Measurements from ENCODE around the gene MYH3. TPM values are rescaled to one million over a fixed set of nuclear protein-coding genes. Genes with fewer than 3 reads are reported as not detected.

Gene MYH3
- total and polyA plus RNA-seq, 7 donors = 1.9 to 261 (median 5.8) TPM

GRCh38 chr17:10579270-10579669 is 77.8 kb downstream of the MYH3 start:
- H3K4me1 ChIP-seq = peaks cover 15% of the 10 kb centered on the region
- no peaks in the 10 kb centered on the region for H3K9me3 ChIP-seq
- DNase-seq (no peak), ATAC-seq (peak in 3 of 4 donors; percentile 38 to 75 (median 51))
- WGBS, 3 donors = 31 to 60% (median 43%) methylated on average over 2 of the region's 2 CpGs
- H3K36me3 ChIP-seq (ENCODE audit: insufficient read depth in 1 of 2, low read depth in 1 of 2) = no peaks in the 10 kb centered on the region
- TF ChIP-seq, protein P1, sequence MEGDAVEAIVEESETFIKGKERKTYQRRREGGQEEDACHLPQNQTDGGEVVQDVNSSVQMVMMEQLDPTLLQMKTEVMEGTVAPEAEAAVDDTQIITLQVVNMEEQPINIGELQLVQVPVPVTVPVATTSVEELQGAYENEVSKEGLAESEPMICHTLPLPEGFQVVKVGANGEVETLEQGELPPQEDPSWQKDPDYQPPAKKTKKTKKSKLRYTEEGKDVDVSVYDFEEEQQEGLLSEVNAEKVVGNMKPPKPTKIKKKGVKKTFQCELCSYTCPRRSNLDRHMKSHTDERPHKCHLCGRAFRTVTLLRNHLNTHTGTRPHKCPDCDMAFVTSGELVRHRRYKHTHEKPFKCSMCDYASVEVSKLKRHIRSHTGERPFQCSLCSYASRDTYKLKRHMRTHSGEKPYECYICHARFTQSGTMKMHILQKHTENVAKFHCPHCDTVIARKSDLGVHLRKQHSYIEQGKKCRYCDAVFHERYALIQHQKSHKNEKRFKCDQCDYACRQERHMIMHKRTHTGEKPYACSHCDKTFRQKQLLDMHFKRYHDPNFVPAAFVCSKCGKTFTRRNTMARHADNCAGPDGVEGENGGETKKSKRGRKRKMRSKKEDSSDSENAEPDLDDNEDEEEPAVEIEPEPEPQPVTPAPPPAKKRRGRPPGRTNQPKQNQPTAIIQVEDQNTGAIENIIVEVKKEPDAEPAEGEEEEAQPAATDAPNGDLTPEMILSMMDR (IDR thresholded peaks at IDR 0.05) = no peak
- H3K27ac ChIP-seq = peak overlapping the region; percentile 83
- peaks cover 0 to 5% (median 0%) of the 10 kb centered on the region in 3 donors for H3K27me3 ChIP-seq (ENCODE audit: insufficient read depth in 3 of 3, low read length in 2 of 3)
- H3K4me3 ChIP-seq = peak overlapping the region; percentile 8
- intact Hi-C loops (cut with DNase I) = no loop called here

Other genes starting within 250 kb of the MYH3 start
- gene MYH8, start 235.4 kb downstream of the MYH3 start, total RNA-seq = 10 to 100 TPM in 1 of 4 donors, 1 to 10 TPM in 2, under 1 TPM in 1; 0.32 to 17.3 (median 5.1) TPM
- under 1 TPM; 0.21 to 0.34 (median 0.33) TPM for gene MYH8, start 235.4 kb downstream of the MYH3 start, polyA plus RNA-seq
- gene MYH4, start 187.8 kb downstream of the MYH3 start, total RNA-seq = under 1 TPM; 0.18 to 0.54 (median 0.37) TPM
- gene MYH4, start 187.8 kb downstream of the MYH3 start, polyA plus RNA-seq = under 1 TPM in 2 of 3 donors, not detected in 1; 0.06 to 0.18 TPM
- 1,000 to 10,000 TPM in 2 of 4 donors, 100 to 1,000 TPM in 2; 166 to 3,329 (median 1,836) TPM for gene MYH1, start 138.8 kb downstream of the MYH3 start, total RNA-seq
- gene MYH1, start 138.8 kb downstream of the MYH3 start, polyA plus RNA-seq = 1,000 to 10,000 TPM in 2 of 3 donors, 10 to 100 TPM in 1; 61.5 to 1,446 (median 1,180) TPM
- over 10,000 TPM in 1 of 4 donors, 1,000 to 10,000 TPM in 3; 1,903 to 20,190 (median 5,841) TPM for gene MYH2, start 107.7 kb downstream of the MYH3 start, total RNA-seq
- gene MYH2, start 107.7 kb downstream of the MYH3 start, polyA plus RNA-seq = 100 to 1,000 TPM; 263 to 809 (median 306) TPM
- 10 to 100 TPM; 25.9 to 36.1 (median 27.5) TPM for gene SCO1, start 40.2 kb upstream of the MYH3 start, total RNA-seq
- 10 to 100 TPM; 17.5 to 38.9 (median 28.6) TPM for gene SCO1, start 40.2 kb upstream of the MYH3 start, polyA plus RNA-seq
- 10 to 100 TPM in 2 of 4 donors, 1 to 10 TPM in 2; 8.9 to 15.8 (median 10.6) TPM for gene ADPRM, start 40.3 kb upstream of the MYH3 start, total RNA-seq
- gene ADPRM, start 40.3 kb upstream of the MYH3 start, polyA plus RNA-seq = 10 to 100 TPM; 10.6 to 14.6 (median 13.7) TPM
- gene TMEM220, start 72.7 kb upstream of the MYH3 start, total RNA-seq = 1 to 10 TPM; 4.2 to 8.9 (median 6.5) TPM
- 1 to 10 TPM; 3.4 to 4.9 (median 3.6) TPM for gene TMEM220, start 72.7 kb upstream of the MYH3 start, polyA plus RNA-seq
- not detected for gene TMEM238L, start 146.8 kb upstream of the MYH3 start, total RNA-seq
- gene TMEM238L, start 146.8 kb upstream of the MYH3 start, polyA plus RNA-seq = under 1 TPM in 2 of 3 donors, not detected in 1; 0.03 to 0.07 TPM
- gene PIRT, start 180.8 kb upstream of the MYH3 start, total RNA-seq = not detected
- under 1 TPM in 1 of 3 donors, not detected in 2; 0.01 TPM for gene PIRT, start 180.8 kb upstream of the MYH3 start, polyA plus RNA-seq